K562 (cell line): ENCODE data around the gene SYK. TPM values are rescaled to one million over a fixed set of nuclear protein-coding genes. Genes with fewer than 3 reads are reported as not detected.

Experiments
- ATAC-seq: fragments of 200-7000 bp; cut with Tn5 transposase; 3 replicates; pipeline ENCODE4 v1.9.1; 2020; ENCODE audit warnings: moderate library complexity
- BruUV-seq: library from RNA; stranded (reverse); fragments of 400-500 nt; replicated peaks from 2 replicates; lab custom pipeline; 2021; lab: Mats Ljungman, UMichigan
- CTCF ChIA-PET: fragments of 300-600 bp; formaldehyde crosslinking; extraction: SDS; loops from one replicate; lab custom pipeline; 2021; ENCODE audit warnings: low intra/inter-chr PET ratio; lab: Yijun Ruan, JAX
- POLR2A ChIA-PET: fragments of 300-600, 350-650 bp; sonication (Branson Sonifier 250); formaldehyde crosslinking; extraction: SDS; loops from one replicate; lab custom pipeline; 2021; ENCODE audit warnings: antibody characterized with exemption, inconsistent platforms; lab: Yijun Ruan, JAX
- DNase-seq, 4 experiments: peaks; one replicate each; pipeline versions ENCODE4 v3.0.0 to v3.0.0-alpha.2; 2011 to 2018; ENCODE audit warnings: low spot score in 3 of 4, mixed read lengths in 3 of 4; ENCODE audit errors: extremely low read depth in 1 of 4
- FAIRE-seq: peaks from 2 replicates; lab custom pipeline; 2011; peaks lifted over from hg19 to GRCh38; lab: Jason Lieb, UNC
- H2AFZ ChIP-seq: 2 replicates; pipeline ENCODE4 v1.6.0; 2011; ENCODE audit warnings: low read depth, low read length, control low read depth, inconsistent platforms
- H3K27ac ChIP-seq: fragments of 200-600 bp; 3 replicates; pipeline ENCODE4 v1.8.0; 2011; ENCODE audit warnings: low read depth, mild to moderate bottlenecking, control low read depth, inconsistent platforms, low read length, moderate library complexity, mixed read lengths; ENCODE audit errors: extremely low read depth
- H3K27me3 ChIP-seq, 2 experiments: fragments of 300-600 bp in 1 of 2; 2 replicates in 1 of 2; 3 replicates in 1 of 2; pipeline versions ENCODE4 v1.6.0 to v1.8.0; 2011; ENCODE audit warnings: inconsistent platforms in 2 of 2, low read length in 2 of 2, mild to moderate bottlenecking in 1 of 2, mixed read lengths in 1 of 2, moderate library complexity in 1 of 2; ENCODE audit not compliant: control insufficient read depth in 2 of 2, insufficient read depth in 2 of 2
- H3K36me3 ChIP-seq: fragments of 300-600 bp; 3 replicates; pipeline ENCODE4 v1.8.0; 2011; ENCODE audit warnings: mild to moderate bottlenecking, low read length, inconsistent platforms; ENCODE audit not compliant: control insufficient read depth, insufficient read depth
- H3K4me1 ChIP-seq, 2 experiments: fragments of 200-600 bp in 1 of 2; replicated peaks in 1 of 2; 2 replicates in 1 of 2; 3 replicates in 1 of 2; pipeline versions ENCODE4 v1.5.1 to v1.8.0; 2011; ENCODE audit warnings: inconsistent platforms in 2 of 2, low read length in 2 of 2, mild to moderate bottlenecking in 1 of 2, mixed read lengths in 1 of 2, moderate library complexity in 1 of 2; ENCODE audit not compliant: control insufficient read depth in 2 of 2, insufficient read depth in 2 of 2
- H3K4me2 ChIP-seq: 2 replicates; pipeline ENCODE4 v1.6.1; 2011; ENCODE audit warnings: low read length, control low read depth, inconsistent platforms, mixed read lengths; ENCODE audit not compliant: insufficient read depth
- H3K4me3 ChIP-seq: fragments of 200-600 bp; sonication (generic), shearing (Covaris generic); 2 replicates; pipeline ENCODE4 v1.5.1; 2016; ENCODE audit warnings: control low read depth, inconsistent platforms
- H3K79me2 ChIP-seq: fragments of 200-600 bp; 3 replicates; pipeline ENCODE4 v1.8.0; 2011; ENCODE audit warnings: low read length, inconsistent platforms; ENCODE audit not compliant: control insufficient read depth, insufficient read depth
- H3K9ac ChIP-seq, 2 experiments: 2 replicates each; pipeline versions ENCODE4 v1.6.0 to v1.6.1; 2011; ENCODE audit warnings: low read depth in 2 of 2, low read length in 2 of 2, control low read depth in 1 of 2, inconsistent platforms in 1 of 2, mild to moderate bottlenecking in 1 of 2, mixed read lengths in 1 of 2; ENCODE audit not compliant: insufficient read depth in 1 of 2
- H3K9me1 ChIP-seq: one replicate; pipeline ENCODE4 v1.6.0; 2011; ENCODE audit warnings: inconsistent platforms, mild to moderate bottlenecking, low read length, moderate library complexity; ENCODE audit not compliant: control insufficient read depth, insufficient read depth
- H3K9me3 ChIP-seq: replicated peaks from 2 replicates; pipeline ENCODE4 v1.5.1; 2011; ENCODE audit warnings: low read depth, low read length, inconsistent platforms; ENCODE audit not compliant: control insufficient read depth, insufficient read depth
- H4K20me1 ChIP-seq: replicated peaks from 2 replicates; pipeline ENCODE4 v1.6.1; 2011; ENCODE audit warnings: low read length, inconsistent platforms, mixed read lengths; ENCODE audit not compliant: control insufficient read depth, insufficient read depth
- ARNT ChIP-seq, 2 experiments: fragments of 450-650 bp; IDR thresholded peaks; 2 replicates each; pipeline ENCODE4 v1.6.1; 2016; ENCODE audit warnings: mild to moderate bottlenecking in 1 of 2
- WGBS: fragments of 100-300 bp; shearing (Covaris generic); methylation state at CpG from one replicate; pipeline ENCODE4 v1.1.6; 2016; ENCODE audit warnings: low coverage, mixed read lengths; ENCODE audit not compliant: insufficient coverage; ENCODE audit errors: missing lambda C conversion rate; 5-methylcytosine and 5-hydroxymethylcytosine counted together
- in situ Hi-C: fragments of 300-500 bp; cut with MboI; formaldehyde crosslinking; loops from 4 replicates; pipeline ENCODE4 v1.15.0; 2018; ENCODE audit warnings: inconsistent platforms, mixed read lengths
- intact Hi-C: fragments of 100-400 bp; cut with micrococcal nuclease; formaldehyde crosslinking; loops from 2 replicates; pipeline ENCODE4 v1.14.2; 2022
- polyA plus RNA-seq, 8 experiments: library from polyadenylated mRNA; depleted of rRNA in 4 of 8; stranded (reverse) in 5 of 8; unstranded in 3 of 8; fragments of >200 nt; fragmentation: Nextera tagmentation in 2 of 8; fragmentation: Illumina TruSeq in 1 of 8; extraction: Ambion mirVana in 2 of 8; extraction: Trizol in 1 of 8; gene quantifications; 2 replicates each; pipeline versions ENCODE4 v1.2.1 to v1.2.3, GENCODE V29; 2011 to 2014; ENCODE audit warnings: inconsistent platforms in 1 of 8, missing spikeins in 1 of 8
- total RNA-seq, 7 experiments: library from RNA; depleted of rRNA in 6 of 7; stranded (reverse); fragments of >200 nt in 6 of 7; fragmentation: Illumina TruSeq in 2 of 7; extraction: Trizol in 2 of 7; gene quantifications; 2 replicates each; pipeline versions ENCODE4 v1.2.1 to v1.2.3, GENCODE V29; 2011 to 2021; ENCODE audit warnings: low replicate concordance in 1 of 7
- TF ChIP-seq, protein P1 (sequence below): fragments of 450-650 bp; IDR thresholded peaks from one replicate; pipeline ENCODE4 v1.6.1; 2018; ENCODE audit warnings: mild to moderate bottlenecking, moderate library complexity; ENCODE audit not compliant: partially characterized antibody
- TF ChIP-seq, protein P2 (sequence below): sonication (generic); formaldehyde crosslinking; IDR thresholded peaks from 2 replicates; pipeline ENCODE4 v1.8.1; 2023; ENCODE audit warnings: mild to moderate bottlenecking, missing genetic modification reagents

SYK gene
- total and polyA plus RNA-seq, 9 of the 15 experiments (the other 6 are each of a cell fraction or from before 2014, with no cell fraction given) = 3.9 to 32.7 (median 16.7) TPM

DNA sequence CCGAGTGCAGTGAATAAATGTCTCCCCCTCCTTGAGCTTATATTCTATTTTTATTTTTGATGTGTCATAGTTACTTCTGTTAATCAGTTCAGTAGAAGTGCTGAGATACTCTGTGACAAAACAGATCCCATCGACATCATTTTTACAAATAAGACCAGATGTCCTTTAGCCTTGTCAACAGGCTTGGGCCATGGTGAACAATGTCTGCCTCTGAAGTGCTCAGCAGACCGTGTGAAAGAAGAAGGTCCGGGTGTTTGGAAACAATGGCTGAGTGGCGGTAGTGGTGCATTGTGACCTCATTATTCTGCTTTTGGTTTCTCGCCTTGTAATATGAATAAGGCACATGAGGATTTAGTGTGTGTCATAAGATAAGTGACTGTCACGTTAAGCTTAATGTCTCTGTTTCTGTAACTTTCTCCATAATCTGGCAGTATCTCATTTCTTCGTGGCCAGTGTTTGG, 71.2 kb downstream of the SYK start:
- Histone ChIP-seq H3K9me1 (no peaks in the 10 kb centered on the region), H3K4me2 (no peak overlapping the region), H3K27ac (no peak overlapping the region), H3K4me3 (no peak overlapping the region), H3K36me3 (peaks cover 20% of the 10 kb centered on the region; the same call in 1 of the 3 replicates), H4K20me1 (no peaks in the 10 kb centered on the region), H3K27me3 (no peaks in the 10 kb centered on the region), H3K79me2 (no peaks in the 10 kb centered on the region), H3K9ac (no peak overlapping the region), H2AFZ (no peak overlapping the region), H3K9me3 (no peaks in the 10 kb centered on the region), H3K4me1 (no peaks in the 10 kb centered on the region; a peak in 1 of 5 replicates)
- intact Hi-C loops (no loop called here), in situ Hi-C loops (no loop called here)
- TF ChIP-seq, protein P1, sequence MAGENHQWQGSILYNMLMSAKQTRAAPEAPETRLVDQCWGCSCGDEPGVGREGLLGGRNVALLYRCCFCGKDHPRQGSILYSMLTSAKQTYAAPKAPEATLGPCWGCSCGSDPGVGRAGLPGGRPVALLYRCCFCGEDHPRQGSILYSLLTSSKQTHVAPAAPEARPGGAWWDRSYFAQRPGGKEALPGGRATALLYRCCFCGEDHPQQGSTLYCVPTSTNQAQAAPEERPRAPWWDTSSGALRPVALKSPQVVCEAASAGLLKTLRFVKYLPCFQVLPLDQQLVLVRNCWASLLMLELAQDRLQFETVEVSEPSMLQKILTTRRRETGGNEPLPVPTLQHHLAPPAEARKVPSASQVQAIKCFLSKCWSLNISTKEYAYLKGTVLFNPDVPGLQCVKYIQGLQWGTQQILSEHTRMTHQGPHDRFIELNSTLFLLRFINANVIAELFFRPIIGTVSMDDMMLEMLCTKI = no peak
- TF ChIP-seq, protein P2, sequence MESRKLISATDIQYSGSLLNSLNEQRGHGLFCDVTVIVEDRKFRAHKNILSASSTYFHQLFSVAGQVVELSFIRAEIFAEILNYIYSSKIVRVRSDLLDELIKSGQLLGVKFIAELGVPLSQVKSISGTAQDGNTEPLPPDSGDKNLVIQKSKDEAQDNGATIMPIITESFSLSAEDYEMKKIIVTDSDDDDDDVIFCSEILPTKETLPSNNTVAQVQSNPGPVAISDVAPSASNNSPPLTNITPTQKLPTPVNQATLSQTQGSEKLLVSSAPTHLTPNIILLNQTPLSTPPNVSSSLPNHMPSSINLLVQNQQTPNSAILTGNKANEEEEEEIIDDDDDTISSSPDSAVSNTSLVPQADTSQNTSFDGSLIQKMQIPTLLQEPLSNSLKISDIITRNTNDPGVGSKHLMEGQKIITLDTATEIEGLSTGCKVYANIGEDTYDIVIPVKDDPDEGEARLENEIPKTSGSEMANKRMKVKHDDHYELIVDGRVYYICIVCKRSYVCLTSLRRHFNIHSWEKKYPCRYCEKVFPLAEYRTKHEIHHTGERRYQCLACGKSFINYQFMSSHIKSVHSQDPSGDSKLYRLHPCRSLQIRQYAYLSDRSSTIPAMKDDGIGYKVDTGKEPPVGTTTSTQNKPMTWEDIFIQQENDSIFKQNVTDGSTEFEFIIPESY (CRISPR knock-in tag) = peak; percentile 40; the same call in 1 of the 2 replicates
- no peak for TF ChIP-seq ARNT (IDR thresholded peaks at IDR 0.05)
- WGBS = 33% methylated on average over 7 of the region's 8 CpGs
- ATAC-seq (no peak), FAIRE-seq (peak; percentile 40), DNase-seq (no peak)
- POLR2A ChIA-PET = no interaction called here
- BruUV-seq = no TSS peak
- CTCF ChIA-PET = no interaction called here
